Measurements from ENCODE around the gene RAB1A.

Gene RAB1A

GRCh38 chr2:65085148-65085547 is 44.8 kb downstream of the RAB1A start:
- H3K36me3 Mint-ChIP-seq (ENCODE audit: low read depth): peaks cover 78% of the 10 kb centered on the region

GRCh38 chr2:65081232-65081685 is 48.6 kb downstream of the RAB1A start:
- no peaks in the 10 kb centered on the region for H3K9me3 Mint-ChIP-seq
- H3K27me3 Mint-ChIP-seq: no peaks in the 10 kb centered on the region
- peak overlapping the region; percentile 70 for H3K27ac Mint-ChIP-seq
- H3K36me3 Mint-ChIP-seq (ENCODE audit: low read depth): peaks cover 69% of the 10 kb centered on the region
- H3K4me3 Mint-ChIP-seq: no peak overlapping the region
- peaks cover 11% of the 10 kb centered on the region for H3K4me1 Mint-ChIP-seq (ENCODE audit: low read depth)

More at GRCh38 chr2:65085148-65085547, 44.8 kb downstream of the RAB1A start:
- Mint-ChIP-seq H3K27ac (no peak overlapping the region), H3K9me3 (no peaks in the 10 kb centered on the region), H3K4me1 (ENCODE audit: low read depth) (peaks cover 13% of the 10 kb centered on the region), H3K4me3 (no peak overlapping the region), H3K27me3 (no peaks in the 10 kb centered on the region)

GRCh38 chr2:65079017-65079416 is 50.9 kb downstream of the RAB1A start:
- Mint-ChIP-seq H3K27ac (no peak overlapping the region), H3K4me3 (no peak overlapping the region), H3K4me1 (ENCODE audit: low read depth) (peaks cover 7% of the 10 kb centered on the region), H3K36me3 (ENCODE audit: low read depth) (peaks cover 54% of the 10 kb centered on the region), H3K9me3 (no peaks in the 10 kb centered on the region), H3K27me3 (no peaks in the 10 kb centered on the region)

GRCh38 chr2:65077898-65078297 is 52.0 kb downstream of the RAB1A start:
- Mint-ChIP-seq H3K36me3 (ENCODE audit: low read depth) (peaks cover 45% of the 10 kb centered on the region), H3K27me3 (no peaks in the 10 kb centered on the region), H3K27ac (no peak overlapping the region), H3K4me3 (no peak overlapping the region), H3K4me1 (ENCODE audit: low read depth) (peaks cover 7% of the 10 kb centered on the region), H3K9me3 (no peaks in the 10 kb centered on the region)

- Mint-ChIP-seq H3K36me3 (ENCODE audit: low read depth) (peaks cover 39% of the 10 kb centered on the region), H3K27me3 (no peaks in the 10 kb centered on the region), H3K4me3 (no peak overlapping the region), H3K9me3 (no peaks in the 10 kb centered on the region), H3K27ac (no peak overlapping the region), H3K4me1 (ENCODE audit: low read depth) (peaks cover 5% of the 10 kb centered on the region)
These were observed 53.6 kb downstream of the RAB1A start for GRCh38 chr2:65076345-65076710.

GRCh38 chr2:65075605-65076344 is 54.1 kb downstream of the RAB1A start:
- H3K27ac Mint-ChIP-seq: no peak overlapping the region
- peaks cover 8% of the 10 kb centered on the region for H3K4me1 Mint-ChIP-seq (ENCODE audit: low read depth)
- no peaks in the 10 kb centered on the region for H3K9me3 Mint-ChIP-seq
- no peak overlapping the region for H3K4me3 Mint-ChIP-seq
- peaks cover 43% of the 10 kb centered on the region for H3K36me3 Mint-ChIP-seq (ENCODE audit: low read depth)
- no peaks in the 10 kb centered on the region for H3K27me3 Mint-ChIP-seq

GRCh38 chr2:65075176-65075575 is 54.7 kb downstream of the RAB1A start:
- Mint-ChIP-seq H3K27ac (no peak overlapping the region), H3K9me3 (no peaks in the 10 kb centered on the region), H3K4me1 (ENCODE audit: low read depth) (peaks cover 14% of the 10 kb centered on the region), H3K4me3 (no peak overlapping the region), H3K36me3 (ENCODE audit: low read depth) (peaks cover 43% of the 10 kb centered on the region), H3K27me3 (no peaks in the 10 kb centered on the region)

- Mint-ChIP-seq H3K36me3 (ENCODE audit: low read depth) (peaks cover 36% of the 10 kb centered on the region), H3K27me3 (no peaks in the 10 kb centered on the region), H3K27ac (no peak overlapping the region), H3K9me3 (no peaks in the 10 kb centered on the region), H3K4me1 (ENCODE audit: low read depth) (peaks cover 14% of the 10 kb centered on the region), H3K4me3 (no peak overlapping the region)
These were observed 55.9 kb downstream of the RAB1A start for GRCh38 chr2:65073879-65074565.

GRCh38 chr2:65072181-65072970 is 57.5 kb downstream of the RAB1A start:
- H3K27me3 Mint-ChIP-seq: no peaks in the 10 kb centered on the region
- H3K4me3 Mint-ChIP-seq: no peak overlapping the region
- H3K36me3 Mint-ChIP-seq (ENCODE audit: low read depth): peaks cover 25% of the 10 kb centered on the region
- H3K9me3 Mint-ChIP-seq: no peaks in the 10 kb centered on the region
- H3K4me1 Mint-ChIP-seq (ENCODE audit: low read depth): peaks cover 27% of the 10 kb centered on the region
- peak overlapping the region; percentile 57 for H3K27ac Mint-ChIP-seq

GRCh38 chr2:65071499-65072180 is 58.3 kb downstream of the RAB1A start:
- no peaks in the 10 kb centered on the region for H3K9me3 Mint-ChIP-seq
- H3K4me3 Mint-ChIP-seq: no peak overlapping the region
- H3K27ac Mint-ChIP-seq: peak overlapping the region; percentile 93
- H3K36me3 Mint-ChIP-seq (ENCODE audit: low read depth): peaks cover 21% of the 10 kb centered on the region
- peaks cover 28% of the 10 kb centered on the region for H3K4me1 Mint-ChIP-seq (ENCODE audit: low read depth)
- H3K27me3 Mint-ChIP-seq: no peaks in the 10 kb centered on the region

GRCh38 chr2:65070856-65071255 is 59.0 kb downstream of the RAB1A start:
- Mint-ChIP-seq H3K27me3 (no peaks in the 10 kb centered on the region), H3K4me1 (ENCODE audit: low read depth) (peaks cover 29% of the 10 kb centered on the region), H3K36me3 (ENCODE audit: low read depth) (peaks cover 21% of the 10 kb centered on the region), H3K9me3 (no peaks in the 10 kb centered on the region), H3K4me3 (no peak overlapping the region), H3K27ac (peak overlapping the region; percentile 93)

- peaks cover 21% of the 10 kb centered on the region for H3K36me3 Mint-ChIP-seq (ENCODE audit: low read depth)
- peak overlapping the region; percentile 93 for H3K27ac Mint-ChIP-seq
- H3K27me3 Mint-ChIP-seq: no peaks in the 10 kb centered on the region
- H3K9me3 Mint-ChIP-seq: no peaks in the 10 kb centered on the region
- peaks cover 34% of the 10 kb centered on the region for H3K4me1 Mint-ChIP-seq (ENCODE audit: low read depth)
- no peak overlapping the region for H3K4me3 Mint-ChIP-seq
These were observed 59.6 kb downstream of the RAB1A start for GRCh38 chr2:65070172-65070830.

- H3K27ac Mint-ChIP-seq: peak overlapping the region; percentile 71
- H3K27me3 Mint-ChIP-seq: no peaks in the 10 kb centered on the region
- H3K9me3 Mint-ChIP-seq: no peaks in the 10 kb centered on the region
- H3K36me3 Mint-ChIP-seq (ENCODE audit: low read depth): peaks cover 21% of the 10 kb centered on the region
- peaks cover 42% of the 10 kb centered on the region for H3K4me1 Mint-ChIP-seq (ENCODE audit: low read depth)
- H3K4me3 Mint-ChIP-seq: no peak overlapping the region
These were observed 60.5 kb downstream of the RAB1A start for GRCh38 chr2:65069439-65069824.

Data from stimulated activated naive CD8-positive, alpha-beta T cell treated with anti-CD3 and anti-CD28 coated beads, Interleukin-15, Interleukin-2, amounts not matched to agents 100 ng/mL and 50 ng/mL, for 24 hours (primary cell).